ENCODE data around the gene RPL37A.

DNA sequence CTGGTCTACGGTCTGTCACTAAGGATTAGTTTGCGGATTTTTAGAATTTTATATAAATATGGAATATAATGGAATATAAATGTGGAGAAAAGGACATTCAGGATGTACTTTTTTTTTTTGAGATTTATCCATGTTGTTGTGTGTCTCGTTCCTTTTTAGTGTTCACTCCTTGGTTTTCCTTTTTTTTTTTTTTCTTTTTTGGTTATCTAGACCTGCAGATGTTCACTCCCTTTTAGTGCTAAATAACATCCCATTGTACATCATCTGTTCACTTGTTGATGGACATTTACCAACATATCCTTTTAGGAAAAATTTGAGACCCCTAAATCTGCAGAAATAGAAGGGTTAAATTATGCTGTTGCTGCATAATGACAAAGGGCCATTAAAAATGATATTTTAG lies 25.5 kb upstream of the RPL37A start:
- TF ChIP-seq, protein P1, sequence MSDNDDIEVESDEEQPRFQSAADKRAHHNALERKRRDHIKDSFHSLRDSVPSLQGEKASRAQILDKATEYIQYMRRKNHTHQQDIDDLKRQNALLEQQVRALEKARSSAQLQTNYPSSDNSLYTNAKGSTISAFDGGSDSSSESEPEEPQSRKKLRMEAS (IDR thresholded peaks at IDR 0.05), result no peak
- TF ChIP-seq, protein P2, sequence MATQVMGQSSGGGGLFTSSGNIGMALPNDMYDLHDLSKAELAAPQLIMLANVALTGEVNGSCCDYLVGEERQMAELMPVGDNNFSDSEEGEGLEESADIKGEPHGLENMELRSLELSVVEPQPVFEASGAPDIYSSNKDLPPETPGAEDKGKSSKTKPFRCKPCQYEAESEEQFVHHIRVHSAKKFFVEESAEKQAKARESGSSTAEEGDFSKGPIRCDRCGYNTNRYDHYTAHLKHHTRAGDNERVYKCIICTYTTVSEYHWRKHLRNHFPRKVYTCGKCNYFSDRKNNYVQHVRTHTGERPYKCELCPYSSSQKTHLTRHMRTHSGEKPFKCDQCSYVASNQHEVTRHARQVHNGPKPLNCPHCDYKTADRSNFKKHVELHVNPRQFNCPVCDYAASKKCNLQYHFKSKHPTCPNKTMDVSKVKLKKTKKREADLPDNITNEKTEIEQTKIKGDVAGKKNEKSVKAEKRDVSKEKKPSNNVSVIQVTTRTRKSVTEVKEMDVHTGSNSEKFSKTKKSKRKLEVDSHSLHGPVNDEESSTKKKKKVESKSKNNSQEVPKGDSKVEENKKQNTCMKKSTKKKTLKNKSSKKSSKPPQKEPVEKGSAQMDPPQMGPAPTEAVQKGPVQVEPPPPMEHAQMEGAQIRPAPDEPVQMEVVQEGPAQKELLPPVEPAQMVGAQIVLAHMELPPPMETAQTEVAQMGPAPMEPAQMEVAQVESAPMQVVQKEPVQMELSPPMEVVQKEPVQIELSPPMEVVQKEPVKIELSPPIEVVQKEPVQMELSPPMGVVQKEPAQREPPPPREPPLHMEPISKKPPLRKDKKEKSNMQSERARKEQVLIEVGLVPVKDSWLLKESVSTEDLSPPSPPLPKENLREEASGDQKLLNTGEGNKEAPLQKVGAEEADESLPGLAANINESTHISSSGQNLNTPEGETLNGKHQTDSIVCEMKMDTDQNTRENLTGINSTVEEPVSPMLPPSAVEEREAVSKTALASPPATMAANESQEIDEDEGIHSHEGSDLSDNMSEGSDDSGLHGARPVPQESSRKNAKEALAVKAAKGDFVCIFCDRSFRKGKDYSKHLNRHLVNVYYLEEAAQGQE (IDR thresholded peaks at IDR 0.05; ENCODE audit: low read depth), result no peak
- TF ChIP-seq RAD21 (IDR thresholded peaks at IDR 0.05; ENCODE audit: low read depth), result no peak
- no peak for TF ChIP-seq TAF1 (IDR thresholded peaks at IDR 0.05; ENCODE audit: low read depth)
- TF ChIP-seq FOXM1 (IDR thresholded peaks at IDR 0.05; ENCODE audit: borderline replicate concordance, low read depth), result no peak

Measured in Ishikawa (cell line).